Esophagus (tissue), 2 donors: ENCODE data around the gene PARD3. TPM values are rescaled to one million over a fixed set of nuclear protein-coding genes. Genes with fewer than 3 reads are reported as not detected.
"Not testable (repeated sequence)": the region's sequence is repeated elsewhere in the genome, so short reads cannot be mapped to it uniquely, and the experiment has no call there.

Experiments
- H3K27ac ChIP-seq, 2 donors: one replicate each; pipeline ENCODE4 v1.5.1; 2013; ENCODE audit warnings: low read depth in 2 of 2, mild to moderate bottlenecking in 2 of 2, inconsistent platforms in 1 of 2, low read length in 1 of 2, moderate library complexity in 1 of 2
- H3K27me3 ChIP-seq, 2 donors: one replicate each; pipeline ENCODE4 v1.6.1; 2013; ENCODE audit warnings: low read length in 2 of 2, control low read depth in 1 of 2, mild to moderate bottlenecking in 1 of 2; ENCODE audit not compliant: insufficient read depth in 2 of 2, control insufficient read depth in 1 of 2
- H3K36me3 ChIP-seq, 2 donors: one replicate each; pipeline ENCODE4 v1.6.1; 2013; ENCODE audit warnings: low read length in 1 of 2; ENCODE audit not compliant: control insufficient read depth in 2 of 2, insufficient read depth in 2 of 2
- H3K4me1 ChIP-seq, 2 donors: one replicate each; pipeline ENCODE4 v1.6.1; 2013; ENCODE audit warnings: low read length in 1 of 2; ENCODE audit not compliant: control insufficient read depth in 2 of 2, insufficient read depth in 2 of 2
- H3K4me3 ChIP-seq, 2 donors: one replicate each; pipeline ENCODE4 v1.5.1; 2013; ENCODE audit warnings: low read length in 2 of 2, mild to moderate bottlenecking in 2 of 2, low read depth in 1 of 2, moderate library complexity in 1 of 2
- H3K9me3 ChIP-seq, 2 donors: one replicate each; pipeline ENCODE4 v1.6.1; 2013; ENCODE audit warnings: mild to moderate bottlenecking in 2 of 2, low read depth in 1 of 2, low read length in 1 of 2, moderate library complexity in 1 of 2; ENCODE audit not compliant: control insufficient read depth in 2 of 2, insufficient read depth in 1 of 2
- WGBS, 2 donors: extraction: QIAGEN DNeasy Blood & Tissue Kit; methylation state at CpG; one replicate each; pipeline ENCODE4 v1.1.7; 2013; 5-methylcytosine and 5-hydroxymethylcytosine counted together
- polyA plus RNA-seq, 2 donors: library from polyadenylated mRNA; stranded (reverse); fragments of 200-250 nt; gene quantifications; one replicate each; pipeline ENCODE4 v1.2.3, GENCODE V29; 2013
- donor health status: healthy with polysubstance abuse.
- donor health status: Bipolar disorder and iron deficiency.

PARD3 gene
- polyA plus RNA-seq, 2 donors, result 40.3 to 71.3 TPM

DNA sequence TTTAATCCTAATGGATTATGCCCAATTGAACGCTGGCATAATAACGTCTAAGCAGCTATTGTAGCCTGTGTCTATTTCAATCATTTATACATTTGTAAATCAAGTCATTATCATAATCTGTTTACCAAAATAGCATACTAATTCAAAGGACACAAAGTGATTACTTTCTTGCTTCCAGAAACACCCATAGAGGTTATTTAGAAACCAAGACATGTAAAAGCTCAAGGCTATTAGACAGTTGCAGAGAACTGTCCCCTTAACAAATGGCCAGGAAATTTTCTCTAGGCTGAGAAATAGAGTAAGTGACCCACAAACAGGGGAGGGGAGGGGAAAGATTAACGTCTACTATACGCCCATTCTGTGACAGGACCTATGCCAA is 455.7 kb downstream of the PARD3 start:
- peaks cover 0 to 5% of the 10 kb centered on the region in 2 donors for H3K36me3 ChIP-seq
- H3K27me3 ChIP-seq, result no peaks in the 10 kb centered on the region
- H3K4me3 ChIP-seq, result no peak overlapping the region
- WGBS, 2 donors, result 90 to 92% methylated on average over 4 of the region's 4 CpGs
- H3K9me3 ChIP-seq, result no peaks in the 10 kb centered on the region
- H3K4me1 ChIP-seq, result no peaks in the 10 kb centered on the region
- H3K27ac ChIP-seq, result no peak overlapping the region

DNA sequence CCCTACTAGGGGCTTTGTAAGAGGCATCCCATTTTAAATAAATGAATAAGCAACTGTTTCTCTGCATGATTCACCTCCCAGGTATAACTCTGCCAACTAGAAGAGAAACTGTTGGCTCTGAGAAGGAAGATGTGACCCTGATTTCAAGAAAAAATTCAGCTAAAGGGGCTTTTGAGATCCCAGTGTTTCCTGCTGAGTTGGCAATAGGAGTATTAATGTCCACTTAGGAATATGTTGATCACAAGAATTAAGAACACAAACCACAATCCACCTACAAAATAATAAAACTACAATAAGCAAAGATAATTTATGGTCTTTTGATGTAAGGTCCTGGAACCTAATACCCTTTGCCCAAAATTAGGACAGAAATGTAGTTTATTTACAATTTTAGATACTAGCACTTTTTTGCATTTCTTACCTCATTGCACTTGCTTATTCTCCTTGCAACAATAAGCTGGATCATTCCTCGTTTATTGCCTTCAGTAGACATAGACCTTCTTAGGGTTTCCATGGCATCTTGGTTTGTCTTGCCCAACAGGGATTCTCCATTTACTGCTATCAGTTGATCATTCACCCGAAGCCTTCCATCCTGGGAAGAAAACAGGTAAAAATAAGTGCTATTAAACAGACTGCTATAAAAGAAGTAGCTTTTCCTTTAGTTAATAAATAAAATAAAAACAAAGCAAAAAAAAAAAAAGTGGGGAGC is 456.2 kb downstream of the PARD3 start:
- peaks cover 0 to 5% of the 10 kb centered on the region in 2 donors for H3K36me3 ChIP-seq
- no peaks in the 10 kb centered on the region for H3K27me3 ChIP-seq
- no peaks in the 10 kb centered on the region for H3K9me3 ChIP-seq
- H3K4me1 ChIP-seq, result no peaks in the 10 kb centered on the region
- H3K27ac ChIP-seq, result no peak overlapping the region
- WGBS, 2 donors, result 79 to 84% methylated on average over 2 of the region's 2 CpGs
- no peak overlapping the region for H3K4me3 ChIP-seq

DNA sequence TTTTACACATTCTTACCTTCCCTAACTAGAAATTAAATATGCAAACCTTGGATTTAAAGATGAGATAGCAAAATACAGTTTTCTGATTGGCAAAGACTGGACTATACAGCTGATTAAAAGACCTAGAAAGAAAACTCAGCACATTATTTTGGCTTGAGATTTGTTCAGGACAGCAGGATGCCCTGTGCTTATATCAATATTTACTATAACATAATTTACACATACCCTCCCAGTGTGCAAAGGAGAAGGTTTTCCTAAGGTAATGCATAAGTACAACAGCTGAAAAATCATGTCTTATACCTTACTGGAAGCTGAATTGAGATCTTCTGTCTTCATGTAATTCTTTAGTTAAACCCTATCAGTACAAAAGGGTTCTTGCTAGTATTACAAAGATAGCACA is 458.6 kb downstream of the PARD3 start:
- no peaks in the 10 kb centered on the region for H3K9me3 ChIP-seq
- H3K4me1 ChIP-seq, result no peaks in the 10 kb centered on the region
- H3K27ac ChIP-seq, result no peak overlapping the region
- no peak overlapping the region for H3K4me3 ChIP-seq
- no peaks in the 10 kb centered on the region for H3K27me3 ChIP-seq
- H3K36me3 ChIP-seq, result peaks cover 0 to 2% of the 10 kb centered on the region in 2 donors

DNA sequence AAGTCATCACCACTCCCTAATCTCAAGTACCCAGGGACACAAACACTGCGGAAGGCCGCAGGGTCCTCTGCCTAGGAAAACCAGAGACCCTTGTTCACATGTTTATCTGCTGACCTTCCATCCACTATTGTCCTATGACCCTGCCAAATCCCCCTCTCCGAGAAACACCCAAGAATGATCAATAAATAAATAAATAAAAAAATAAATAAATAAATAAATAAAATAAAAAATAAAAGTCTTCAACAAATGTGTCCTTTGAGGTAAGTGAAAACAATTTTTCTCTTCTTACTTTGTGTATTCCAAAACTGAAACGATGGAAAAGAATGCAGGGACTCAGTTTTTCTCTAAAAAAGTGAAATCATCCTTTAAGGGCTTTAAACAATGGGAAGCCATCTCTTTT is 461.6 kb downstream of the PARD3 start:
- H3K36me3 ChIP-seq, H3K9me3 ChIP-seq, H3K4me3 ChIP-seq, H3K4me1 ChIP-seq, H3K27ac ChIP-seq, H3K27me3 ChIP-seq: not testable (repeated sequence)
- 93% methylated on average over 4 of the region's 4 CpGs for WGBS, 2 donors

DNA sequence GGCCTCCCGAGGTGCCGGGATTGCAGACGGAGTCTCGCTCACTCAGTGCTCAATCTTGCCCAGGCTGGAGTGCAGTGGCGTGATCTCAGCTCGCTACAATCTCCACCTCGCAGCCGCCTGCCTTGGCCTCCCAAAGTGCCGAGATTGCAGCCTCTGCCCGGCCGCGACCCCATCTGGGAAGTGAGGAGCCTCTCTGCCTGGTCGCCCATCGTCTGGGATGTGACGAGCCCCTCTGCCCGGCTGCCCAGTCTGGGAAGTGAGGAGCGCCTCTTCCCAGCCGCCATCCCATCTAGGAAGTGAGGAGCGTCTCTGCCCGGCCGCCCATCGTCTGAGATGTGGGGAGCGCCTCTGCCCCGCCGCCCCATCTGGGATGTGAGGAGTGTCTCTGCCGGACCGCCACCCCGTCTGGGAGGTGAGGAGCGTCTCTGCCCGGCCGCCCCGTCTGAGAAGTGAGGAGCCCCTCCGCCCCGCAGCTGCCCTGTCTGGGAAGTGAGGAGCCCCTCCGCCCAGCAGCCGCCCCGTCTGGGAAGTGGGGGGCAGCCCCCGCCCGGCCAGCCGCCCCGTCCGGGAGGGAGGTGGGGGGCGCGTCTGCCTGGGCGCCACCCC is 462.4 kb downstream of the PARD3 start:
- H3K4me1 ChIP-seq, H3K36me3 ChIP-seq, H3K27me3 ChIP-seq, H3K27ac ChIP-seq, H3K4me3 ChIP-seq, H3K9me3 ChIP-seq: not testable (repeated sequence)
- WGBS, 2 donors, result 95 to 97% methylated on average over 37 to 45 of the region's 45 CpGs

DNA sequence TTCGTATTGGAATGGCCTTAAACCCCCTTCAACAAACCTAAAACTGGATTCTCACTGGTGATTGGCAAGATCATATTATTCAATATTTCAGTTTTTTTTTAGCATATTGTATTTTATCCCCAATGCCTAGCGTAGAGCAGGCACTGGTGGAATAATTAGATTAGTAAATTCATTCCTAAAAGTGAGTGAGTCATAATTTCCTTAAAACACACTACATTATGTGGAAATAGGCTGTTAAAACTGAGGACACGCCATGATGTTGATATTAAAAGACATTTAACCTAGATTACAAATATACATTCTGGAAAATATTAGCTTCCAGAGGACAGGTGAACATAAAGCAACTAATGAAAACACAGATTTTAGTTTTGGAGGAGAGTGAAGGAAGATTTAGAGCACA is 463.9 kb downstream of the PARD3 start:
- H3K36me3 ChIP-seq, result no peaks in the 10 kb centered on the region
- 83 to 85% methylated on average over 3 of the region's 3 CpGs for WGBS, 2 donors
- H3K9me3 ChIP-seq, result no peaks in the 10 kb centered on the region
- H3K4me3 ChIP-seq, result no peak overlapping the region
- H3K27me3 ChIP-seq, result no peaks in the 10 kb centered on the region
- no peak overlapping the region for H3K27ac ChIP-seq
- H3K4me1 ChIP-seq, result no peaks in the 10 kb centered on the region

DNA sequence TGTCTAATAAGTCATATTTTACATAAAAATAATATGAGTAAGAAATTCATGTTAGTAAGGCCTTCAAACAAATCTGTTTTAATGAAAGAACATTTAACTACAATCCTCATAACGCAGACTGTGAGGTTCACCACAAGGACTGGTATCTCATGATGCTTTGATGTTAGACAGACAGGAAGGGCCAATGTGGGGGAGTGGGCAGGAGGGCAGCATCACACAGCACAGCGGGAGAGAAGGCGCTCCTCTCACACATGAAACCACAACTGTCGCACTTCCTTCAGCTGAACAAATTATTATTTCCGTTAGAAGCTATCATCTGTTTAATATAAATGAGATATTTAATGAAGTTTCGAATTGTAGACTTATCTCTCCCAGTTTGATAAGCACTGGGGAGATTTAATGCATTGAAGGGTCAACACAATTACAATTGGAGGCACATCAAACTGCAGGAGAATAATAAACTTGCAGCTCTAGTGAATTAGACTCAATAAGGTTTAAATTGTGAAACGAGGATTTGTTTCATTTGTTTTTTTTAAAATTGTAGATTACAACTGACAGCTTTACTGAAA is 466.1 kb downstream of the PARD3 start:
- Histone ChIP-seq H3K36me3 (no peaks in the 10 kb centered on the region), H3K4me3 (no peak overlapping the region), H3K27ac (no peak overlapping the region), H3K27me3 (no peaks in the 10 kb centered on the region), H3K4me1 (no peaks in the 10 kb centered on the region), H3K9me3 (no peaks in the 10 kb centered on the region)
- WGBS, 2 donors, result 95% methylated on average over 7 of the region's 7 CpGs

DNA sequence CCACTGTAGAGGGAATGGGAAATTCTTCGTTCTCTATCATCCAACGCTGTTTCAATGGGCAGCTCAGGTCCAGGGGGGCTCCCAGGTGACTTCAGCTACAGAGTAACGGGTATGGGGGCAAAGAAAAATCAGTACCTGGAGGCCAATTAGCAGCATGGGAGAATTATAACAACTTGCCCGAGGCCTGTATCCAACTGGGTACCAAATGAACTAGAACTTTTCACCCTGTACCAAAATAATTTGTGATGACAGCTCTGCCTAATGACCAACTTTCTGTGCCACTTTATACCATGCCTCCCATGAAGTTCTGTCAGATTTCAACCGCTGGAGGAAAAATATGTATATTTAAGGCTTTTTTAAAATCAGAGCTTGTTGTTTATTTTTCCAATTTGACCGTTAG is 467.1 kb downstream of the PARD3 start:
- Histone ChIP-seq H3K9me3 (no peaks in the 10 kb centered on the region), H3K27ac (no peak overlapping the region), H3K4me3 (no peak overlapping the region), H3K4me1 (no peaks in the 10 kb centered on the region), H3K36me3 (no peaks in the 10 kb centered on the region), H3K27me3 (no peaks in the 10 kb centered on the region)
- WGBS, 2 donors, result 92 to 94% methylated on average over 6 of the region's 6 CpGs

DNA sequence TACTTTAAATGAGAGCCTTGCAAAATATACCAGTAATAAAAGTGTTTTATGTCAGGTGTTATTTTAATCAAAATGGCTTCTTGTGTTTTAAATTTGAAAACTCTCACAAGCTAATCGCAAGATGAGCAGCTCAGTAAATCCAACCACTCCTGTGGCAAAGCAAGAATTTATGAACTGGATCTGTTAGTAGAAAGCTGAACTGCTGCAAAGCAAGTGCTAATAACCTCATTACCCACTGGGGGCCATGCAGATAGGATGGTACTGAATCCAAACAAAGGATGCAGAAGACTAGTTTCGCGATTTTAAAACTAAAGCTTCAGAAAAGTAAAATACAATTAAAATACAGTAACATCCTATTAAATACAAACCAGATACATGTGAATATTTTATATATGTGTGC is 468.0 kb downstream of the PARD3 start:
- H3K9me3 ChIP-seq, result no peaks in the 10 kb centered on the region
- WGBS, 2 donors, result 90 to 92% methylated on average over 3 of the region's 3 CpGs

More for the DNA sequence above, 468.0 kb downstream of the PARD3 start:
- Histone ChIP-seq H3K36me3 (no peaks in the 10 kb centered on the region), H3K27me3 (no peaks in the 10 kb centered on the region), H3K4me3 (no peak overlapping the region), H3K4me1 (no peaks in the 10 kb centered on the region), H3K27ac (no peak overlapping the region)
